Muscle of back (tissue), 11 donors: ENCODE data around the gene FAM227B. TPM values are rescaled to one million over a fixed set of nuclear protein-coding genes. Genes with fewer than 3 reads are reported as not detected.
A peak's percentile ranks its signal among the peaks of the same experiment; 100 is the strongest.

Source experiments
- DNase-seq, 3 donors: peaks; one replicate each; pipeline versions ENCODE4 v3.0.0 to v3.0.0-alpha.2; 2013
- polyA plus RNA-seq, 10 donors: library from polyadenylated mRNA; unstranded; fragments of 120-200 nt; gene quantifications; one replicate each; pipeline ENCODE4 v1.2.1, GENCODE V29; 2013; ENCODE audit not compliant: insufficient read length in 10 of 10

FAM227B gene
- polyA plus RNA-seq, 10 donors = 6.5 to 9.0 (median 7.1) TPM

DNA sequence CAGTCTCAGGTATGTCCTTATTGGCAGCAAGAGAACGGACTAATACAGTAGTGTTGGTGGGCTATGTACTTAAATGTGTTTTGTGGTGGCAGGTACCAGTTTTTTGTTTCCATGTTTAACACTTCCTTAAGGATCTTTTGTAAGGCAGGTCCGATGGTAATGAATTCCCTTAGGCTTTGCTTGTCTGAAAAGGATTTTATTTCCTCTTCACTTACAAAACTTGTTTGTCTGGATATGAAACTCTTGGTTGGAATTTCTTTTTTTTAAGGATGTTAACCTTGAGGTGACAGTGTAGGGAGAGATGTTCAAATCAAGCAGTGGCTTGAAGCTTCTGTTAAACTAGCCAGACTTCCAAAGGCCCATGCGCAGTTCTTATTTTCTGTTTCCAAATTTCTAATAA is 319.8 kb downstream of the FAM227B start:
- DNase-seq = no peak

DNA sequence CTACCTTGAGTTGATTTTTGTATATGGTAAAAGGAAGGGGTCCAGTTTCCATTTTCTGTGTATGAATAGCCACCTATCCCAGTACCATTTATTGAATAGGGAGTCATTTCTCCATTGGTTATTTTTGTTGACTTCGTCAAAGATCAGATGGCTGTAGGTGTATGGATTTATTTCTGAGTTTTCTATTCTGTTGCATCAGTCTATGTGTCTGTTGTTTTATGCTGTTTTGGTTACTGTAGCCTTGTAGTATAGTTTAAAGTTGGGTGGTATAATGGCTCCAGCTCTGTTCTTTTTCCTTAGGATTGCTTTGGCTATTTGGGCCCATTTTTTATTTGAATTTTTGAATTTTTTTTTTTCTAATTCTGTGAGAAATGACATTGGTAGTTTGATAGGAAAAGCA is 323.0 kb downstream of the FAM227B start:
- DNase-seq = no peak

GRCh38 chr15:49296258-49296657 is 324.4 kb downstream of the FAM227B start:
- no peak for DNase-seq

DNA sequence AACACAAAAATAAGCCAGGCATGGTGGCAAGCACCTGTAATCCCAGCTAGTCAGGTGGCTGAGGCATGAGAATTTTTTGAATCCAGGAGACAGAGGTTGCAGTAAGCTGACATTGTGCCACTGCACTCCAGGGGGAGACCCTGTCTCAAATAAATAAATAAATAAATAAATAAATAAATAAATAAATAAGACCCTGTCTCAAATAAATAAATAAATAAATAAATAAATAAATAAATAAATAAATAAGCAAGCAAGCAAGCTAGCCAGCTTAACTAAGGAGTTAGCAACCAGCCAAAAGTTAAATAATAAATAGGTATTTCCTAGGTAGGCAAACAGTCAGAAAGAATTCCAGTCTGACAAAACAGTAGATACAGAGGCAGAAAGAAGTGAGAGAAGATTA is 326.7 kb downstream of the FAM227B start:
- DNase-seq = no peak

- DNase-seq = peak; percentile 47 to 64 (median 62)
Observed at GRCh38 chr15:49290191-49290590, 330.4 kb downstream of the FAM227B start.

GRCh38 chr15:49288391-49288790 is 332.2 kb downstream of the FAM227B start:
- no peak for DNase-seq

- DNase-seq = no peak
Observed at GRCh38 chr15:49287481-49287880, 333.1 kb downstream of the FAM227B start.

GRCh38 chr15:49286649-49287404 is 333.8 kb downstream of the FAM227B start:
- DNase-seq = no peak

DNA sequence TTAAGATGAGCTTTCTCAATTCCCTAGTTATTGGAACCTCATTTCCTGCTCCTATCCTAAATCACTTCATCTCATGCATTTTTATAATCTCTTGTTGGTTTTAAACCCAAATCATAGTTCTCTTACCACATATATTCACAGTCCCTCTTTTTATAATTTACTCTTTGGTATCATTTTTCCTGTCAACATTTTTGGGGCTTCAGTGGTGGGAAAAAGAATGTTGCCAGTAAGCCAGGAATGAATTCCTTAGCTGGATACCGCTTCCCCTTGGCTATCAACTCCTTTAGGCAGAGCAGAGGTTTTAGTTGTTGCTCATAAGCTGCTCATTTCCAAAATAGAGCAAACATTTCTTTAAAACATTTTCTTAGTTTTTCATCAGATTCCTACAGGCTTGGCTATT is 338.3 kb downstream of the FAM227B start:
- peak in 2 of 3 donors; percentile 32 to 87 for DNase-seq

- DNase-seq = no peak
Observed at GRCh38 chr15:49279521-49280456, 340.8 kb downstream of the FAM227B start.

DNA sequence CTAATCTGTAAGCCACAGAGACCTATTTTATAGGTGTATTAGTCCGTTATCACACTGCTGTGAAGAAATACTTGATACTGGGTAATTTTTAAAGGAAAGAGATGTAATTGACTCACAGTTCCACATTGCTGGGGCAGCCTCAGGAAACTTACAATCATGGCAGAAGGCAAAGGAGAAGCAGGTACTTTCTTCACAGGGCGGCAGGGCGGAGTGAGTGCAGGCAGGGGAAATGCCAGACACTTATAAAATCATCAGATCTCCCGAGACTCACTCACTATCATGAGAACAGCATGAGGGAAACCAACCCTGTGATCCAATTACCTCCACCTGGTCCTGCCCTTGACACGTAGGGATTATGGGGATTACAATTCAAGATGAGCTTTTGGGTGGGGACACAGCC is 341.9 kb downstream of the FAM227B start:
- no peak for DNase-seq

Other genes with a start within 250 kb of the FAM227B start
- gene FGF7, start 197.6 kb downstream of the FAM227B start, polyA plus RNA-seq = 10 to 100 TPM; 15.3 to 31.1 (median 25.0) TPM
- 10 to 100 TPM; 21.6 to 31.2 (median 25.8) TPM for gene DTWD1, start 230 bp upstream of the FAM227B start, polyA plus RNA-seq